Stimulated activated naive CD8-positive, alpha-beta T cell treated with anti-CD3 and anti-CD28 coated beads, Interleukin-15, Interleukin-2, amounts not matched to agents 100 ng/mL and 50 ng/mL, for 24 hours (primary cell): Measurements from ENCODE around the gene TLCD3B.

Source experiments
- H3K27ac Mint-ChIP-seq: one replicate; pipeline ENCODE4 v1.8.0; 2021; ENCODE audit warnings: mild to moderate bottlenecking, mixed read lengths
- H3K27me3 Mint-ChIP-seq: one replicate; pipeline ENCODE4 v1.8.0; 2021; ENCODE audit warnings: mixed read lengths
- H3K36me3 Mint-ChIP-seq: one replicate; pipeline ENCODE4 v1.8.0; 2021; ENCODE audit warnings: low read depth, mixed read lengths
- H3K4me1 Mint-ChIP-seq: one replicate; pipeline ENCODE4 v1.8.0; 2021; ENCODE audit warnings: low read depth, mixed read lengths
- H3K4me3 Mint-ChIP-seq: one replicate; pipeline ENCODE4 v1.8.0; 2021; ENCODE audit warnings: mild to moderate bottlenecking, mixed read lengths
- H3K9me3 Mint-ChIP-seq: one replicate; pipeline ENCODE4 v1.8.0; 2021; ENCODE audit warnings: mixed read lengths

TLCD3B gene

DNA sequence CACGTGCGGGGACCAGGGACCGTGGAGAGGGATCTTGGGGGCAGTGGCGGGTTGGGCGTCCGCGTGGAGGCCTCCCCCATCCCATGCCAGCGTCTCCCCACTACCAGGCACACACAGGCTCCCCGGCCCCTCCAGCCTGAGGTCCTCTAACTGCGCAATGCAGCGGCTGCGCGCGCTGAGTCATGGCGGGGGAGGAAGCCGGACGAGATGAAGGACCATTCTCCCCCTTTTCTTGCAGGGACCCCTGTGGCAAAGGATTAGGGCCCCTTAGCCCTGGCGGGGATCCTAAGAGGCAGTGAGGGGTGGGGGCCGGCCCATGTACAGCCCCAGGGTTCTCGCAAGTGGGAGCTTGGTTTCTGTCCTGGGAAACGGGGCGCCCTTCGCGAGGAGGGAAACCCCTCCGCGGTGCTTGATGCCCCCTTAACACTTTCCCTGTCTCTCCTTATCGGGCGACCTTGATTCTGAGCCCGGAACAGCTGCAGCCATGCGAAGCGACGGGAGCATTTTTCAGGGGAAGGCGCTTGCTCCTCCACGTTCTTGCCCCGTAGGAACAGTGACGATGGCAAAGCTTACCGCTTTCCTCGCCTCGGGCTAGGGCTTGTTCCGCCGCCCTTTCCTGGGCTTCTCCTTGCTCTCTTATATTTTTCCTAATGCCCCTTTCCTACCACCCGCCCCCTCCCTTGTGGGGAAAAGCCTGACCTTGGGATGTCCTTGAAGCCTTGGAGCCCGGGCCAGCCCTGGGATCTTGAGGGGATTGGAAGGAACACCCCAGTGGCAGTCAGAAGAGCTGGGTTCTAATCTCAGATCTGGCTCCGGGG lies 35.1 kb upstream of the TLCD3B start:
- peak overlapping the region; percentile 97 for H3K27ac Mint-ChIP-seq
- H3K36me3 Mint-ChIP-seq: peaks cover 62% of the 10 kb centered on the region
- peaks cover 47% of the 10 kb centered on the region for H3K4me1 Mint-ChIP-seq
- H3K27me3 Mint-ChIP-seq: no peaks in the 10 kb centered on the region
- H3K4me3 Mint-ChIP-seq: peak overlapping the region; percentile 99
- no peaks in the 10 kb centered on the region for H3K9me3 Mint-ChIP-seq

DNA sequence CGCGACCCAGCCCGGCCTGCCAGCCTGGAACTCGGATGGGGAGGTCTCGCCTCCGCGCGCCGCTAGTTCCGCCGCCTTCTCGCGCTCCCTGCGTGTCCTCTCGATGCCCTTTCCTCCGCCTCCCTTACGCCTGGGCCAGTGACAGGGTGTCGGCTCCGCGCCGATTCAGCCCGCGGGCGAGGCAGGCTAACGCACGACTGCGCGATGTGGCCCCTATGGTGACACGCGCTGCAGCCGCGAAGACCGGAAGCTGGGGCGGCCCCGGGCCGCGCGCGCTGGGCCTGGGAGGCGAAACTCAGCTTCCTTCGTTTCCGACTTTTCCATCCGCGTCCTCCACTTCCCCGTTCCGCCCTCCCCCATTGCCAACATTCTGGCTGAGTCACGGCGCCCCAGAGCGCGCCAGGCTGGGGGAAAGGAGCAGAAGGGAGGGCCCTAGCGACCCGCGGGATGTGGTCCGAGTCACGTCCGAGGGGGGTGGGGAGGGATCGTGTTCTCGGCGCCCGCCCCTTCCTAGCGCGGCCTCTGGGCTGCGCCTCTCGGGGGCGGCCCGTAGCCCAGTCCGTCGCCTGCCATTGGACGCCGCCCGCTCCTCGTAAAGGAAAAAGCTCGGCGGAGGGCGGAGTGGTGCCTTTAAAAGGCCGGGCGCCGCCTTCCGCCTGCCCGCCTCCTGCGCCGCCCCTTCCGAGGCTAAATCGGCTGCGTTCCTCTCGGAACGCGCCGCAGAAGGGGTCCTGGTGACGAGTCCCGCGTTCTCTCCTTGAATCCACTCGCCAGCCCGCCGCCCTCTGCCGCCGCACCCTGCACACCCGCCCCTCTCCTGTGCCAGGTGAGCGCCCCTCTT lies 34.3 kb upstream of the TLCD3B start, which contains the start of gene ALDOA:
ALDOA (plus strand) TSS at position 659 of the 841 bp plus-strand sequence. CDS start 1,138 bp downstream, outside the sequence.
- Mint-ChIP-seq H3K4me1 (peaks cover 45% of the 10 kb centered on the region), H3K36me3 (peaks cover 54% of the 10 kb centered on the region), H3K9me3 (no peaks in the 10 kb centered on the region), H3K4me3 (peak within 1 kb of the TSS; percentile 99), H3K27ac (peak within 1 kb of the TSS; percentile 100), H3K27me3 (no peaks in the 10 kb centered on the region)

DNA sequence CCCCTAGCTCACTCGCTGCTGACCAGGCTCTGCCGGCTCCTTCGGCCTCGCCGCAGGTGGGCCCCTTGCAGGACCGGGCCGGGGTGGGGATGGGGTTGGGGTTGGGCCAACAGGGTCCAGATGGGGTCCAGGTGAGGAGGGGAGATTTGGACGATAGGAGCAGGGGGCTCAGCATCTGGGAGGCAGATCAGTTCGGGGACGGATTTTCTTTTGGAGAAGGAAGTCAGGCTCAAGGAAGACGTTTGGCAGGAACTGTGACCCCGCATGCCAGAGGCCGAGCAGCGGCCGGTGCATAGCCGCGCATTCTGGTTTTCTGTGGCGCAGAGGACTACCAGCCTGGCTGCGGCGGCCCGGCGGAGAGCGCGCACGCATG lies 33.6 kb upstream of the TLCD3B start:
- Mint-ChIP-seq H3K4me3 (peak overlapping the region; percentile 99), H3K27ac (peak overlapping the region; percentile 100), H3K4me1 (peaks cover 42% of the 10 kb centered on the region), H3K36me3 (peaks cover 48% of the 10 kb centered on the region), H3K9me3 (no peaks in the 10 kb centered on the region), H3K27me3 (no peaks in the 10 kb centered on the region)

DNA sequence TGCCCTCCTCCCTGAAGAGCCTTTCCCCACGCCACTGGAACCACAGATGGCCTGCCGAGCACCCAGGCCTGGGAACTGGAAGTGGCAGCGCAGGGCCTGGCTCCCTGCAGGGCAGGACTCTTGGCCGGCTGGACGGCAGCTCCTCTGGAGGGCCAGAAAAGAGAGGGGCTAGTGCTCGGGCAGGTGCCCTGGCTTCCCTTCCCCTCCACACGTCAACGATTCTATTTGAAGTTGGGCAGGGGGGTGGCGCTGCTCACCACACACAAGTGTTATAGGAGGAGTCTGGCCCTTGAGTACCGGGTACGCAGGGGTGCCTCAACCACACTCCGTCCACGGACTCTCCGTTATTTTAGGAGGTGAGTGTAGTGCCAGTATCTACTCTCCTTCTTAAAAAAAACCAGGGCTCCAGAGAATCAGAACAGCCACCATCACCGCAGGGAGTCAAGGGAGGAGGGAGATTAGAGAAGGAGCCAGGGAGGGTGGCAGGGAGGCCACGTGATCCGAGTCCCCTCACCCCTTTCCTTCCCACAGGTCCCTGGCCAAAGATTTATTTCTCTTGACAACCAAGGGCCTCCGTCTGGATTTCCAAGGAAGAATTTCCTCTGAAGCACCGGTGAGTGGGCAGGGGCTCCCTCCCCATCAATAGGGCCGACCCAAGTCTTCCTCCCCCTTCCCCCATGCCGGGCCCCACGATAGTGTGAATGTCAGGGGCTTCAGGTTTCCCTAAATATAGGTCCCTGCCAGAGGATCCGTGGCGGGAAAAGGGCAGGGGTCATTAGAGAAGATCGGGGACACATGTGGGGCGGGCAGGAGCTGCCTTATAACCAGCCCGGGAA lies 33.0 kb upstream of the TLCD3B start:
- Mint-ChIP-seq H3K9me3 (no peaks in the 10 kb centered on the region), H3K4me3 (peak overlapping the region; percentile 99), H3K36me3 (peaks cover 42% of the 10 kb centered on the region), H3K4me1 (peaks cover 36% of the 10 kb centered on the region), H3K27ac (peak overlapping the region; percentile 100), H3K27me3 (no peaks in the 10 kb centered on the region)

DNA sequence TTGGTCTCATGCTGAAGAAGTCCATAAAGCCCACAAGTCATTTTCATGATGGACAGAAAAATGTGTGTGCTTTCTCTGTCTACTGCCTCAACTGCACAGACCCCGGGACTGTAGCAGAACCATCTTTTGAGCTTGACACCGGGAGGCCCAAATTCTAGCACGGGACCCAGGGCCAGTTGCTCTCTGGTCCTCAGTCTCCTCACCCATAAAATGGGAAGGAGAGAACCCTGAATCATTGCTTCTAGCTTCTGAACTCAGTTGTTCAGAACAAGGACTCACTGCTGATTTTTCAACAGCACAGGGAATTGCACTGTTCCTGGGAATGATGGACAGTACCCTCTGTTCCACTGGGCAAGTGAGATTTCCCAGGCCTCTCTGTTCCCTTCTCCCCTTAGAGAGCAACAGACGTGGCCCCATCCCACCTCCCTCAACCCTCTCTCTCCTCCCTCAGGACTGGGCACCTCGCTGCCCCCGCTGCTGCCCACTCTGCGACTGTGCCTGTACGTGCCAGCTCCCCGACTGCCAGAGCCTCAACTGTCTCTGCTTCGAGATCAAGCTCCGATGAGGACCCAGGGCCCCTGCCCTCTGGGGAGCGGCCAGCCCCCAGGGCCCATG lies 32.3 kb upstream of the TLCD3B start:
- Mint-ChIP-seq H3K36me3 (peaks cover 35% of the 10 kb centered on the region), H3K27ac (peak overlapping the region; percentile 100), H3K4me1 (peaks cover 30% of the 10 kb centered on the region), H3K27me3 (no peaks in the 10 kb centered on the region), H3K9me3 (no peaks in the 10 kb centered on the region), H3K4me3 (peak overlapping the region; percentile 99)

DNA sequence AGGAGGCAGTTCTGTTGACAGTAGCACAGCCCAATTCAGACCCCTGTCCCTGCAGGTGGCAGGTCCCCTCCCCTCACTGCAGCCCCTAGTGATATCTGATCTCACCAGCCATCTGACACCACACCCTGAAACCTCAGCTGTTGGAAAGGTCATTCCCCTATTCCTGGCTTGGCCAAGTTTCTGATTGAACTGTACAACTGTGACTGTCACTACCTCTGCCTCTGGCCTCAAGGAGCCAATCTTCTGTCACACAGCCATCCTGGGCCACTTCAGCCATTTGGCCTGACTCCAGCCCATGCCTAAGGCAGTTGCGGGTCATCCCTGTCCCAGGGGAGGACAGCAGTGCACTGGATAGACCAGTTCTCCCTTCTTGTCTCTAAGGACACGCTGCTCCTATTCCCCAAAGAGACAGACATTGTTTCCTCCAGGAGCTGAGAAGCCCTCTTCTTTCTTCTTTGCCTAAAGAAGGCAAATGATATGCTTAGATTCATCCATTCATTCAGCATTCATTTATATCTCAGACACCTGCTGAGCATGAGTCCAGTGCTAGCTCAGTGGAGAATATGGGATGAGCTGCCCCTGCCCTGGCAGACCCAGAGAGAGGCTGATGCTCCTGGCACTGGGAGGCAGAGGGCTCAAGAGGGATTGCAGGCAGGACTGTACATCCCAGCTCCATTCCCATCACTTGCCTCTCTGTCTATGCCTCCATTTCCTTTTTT lies 29.9 kb upstream of the TLCD3B start:
- Mint-ChIP-seq H3K9me3 (no peaks in the 10 kb centered on the region), H3K27ac (no peak overlapping the region), H3K36me3 (peaks cover 14% of the 10 kb centered on the region), H3K4me3 (no peak overlapping the region), H3K27me3 (no peaks in the 10 kb centered on the region), H3K4me1 (peaks cover 12% of the 10 kb centered on the region)

DNA sequence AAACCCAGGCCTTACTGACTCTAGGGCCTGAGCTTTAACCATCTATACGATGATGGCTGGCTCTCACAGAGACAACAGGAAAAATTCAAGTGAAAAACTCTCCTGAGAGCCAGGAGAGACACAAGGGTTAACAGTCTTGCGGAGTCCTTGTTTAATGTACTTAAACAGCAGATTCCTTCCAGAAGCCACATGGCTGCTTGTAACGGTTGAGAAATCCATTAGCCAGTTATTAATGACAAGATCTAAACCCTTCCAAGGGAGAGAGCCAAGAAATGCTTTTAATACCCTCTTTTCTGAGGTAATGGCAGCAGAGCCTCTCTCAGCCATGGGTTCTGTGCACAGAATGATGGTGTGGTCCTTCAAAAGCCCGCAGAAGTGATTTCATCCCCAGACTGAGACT lies 29.3 kb upstream of the TLCD3B start:
- no peak overlapping the region for H3K4me3 Mint-ChIP-seq
- no peaks in the 10 kb centered on the region for H3K9me3 Mint-ChIP-seq
- H3K4me1 Mint-ChIP-seq: peaks cover 12% of the 10 kb centered on the region
- H3K27me3 Mint-ChIP-seq: no peaks in the 10 kb centered on the region
- peaks cover 10% of the 10 kb centered on the region for H3K36me3 Mint-ChIP-seq
- H3K27ac Mint-ChIP-seq: no peak overlapping the region

DNA sequence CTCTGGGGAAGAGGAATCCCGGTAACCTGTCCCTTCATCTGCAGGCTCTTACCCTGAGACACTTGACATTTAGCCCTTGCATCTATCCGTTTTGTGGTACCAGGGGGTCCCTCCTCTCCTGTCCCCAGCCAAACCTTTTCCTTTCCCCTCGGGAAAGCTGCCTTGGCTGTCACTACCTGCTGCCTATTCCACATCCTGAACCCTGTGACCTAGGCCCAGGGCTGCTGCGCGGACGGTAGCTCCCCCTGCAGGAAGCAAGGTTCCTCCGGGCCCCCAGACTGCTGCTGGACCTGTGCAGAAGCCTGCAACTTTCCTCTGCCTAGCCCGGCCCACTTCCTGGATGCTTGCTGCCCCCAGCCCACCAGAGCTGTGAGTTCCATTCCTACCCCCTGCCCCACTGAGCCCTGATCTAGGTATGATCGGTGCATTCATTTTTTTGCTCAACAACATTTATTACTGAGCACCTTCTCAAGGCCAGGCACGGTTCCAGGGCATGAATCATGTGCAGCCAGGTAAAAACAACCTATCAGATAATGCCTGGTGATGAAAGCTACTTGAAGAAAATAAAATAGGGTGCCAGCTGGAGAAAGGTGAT lies 24.0 kb upstream of the TLCD3B start:
- no peaks in the 10 kb centered on the region for H3K36me3 Mint-ChIP-seq
- no peak overlapping the region for H3K4me3 Mint-ChIP-seq
- H3K27me3 Mint-ChIP-seq: no peaks in the 10 kb centered on the region
- peaks cover 13% of the 10 kb centered on the region for H3K4me1 Mint-ChIP-seq
- no peaks in the 10 kb centered on the region for H3K9me3 Mint-ChIP-seq
- no peak overlapping the region for H3K27ac Mint-ChIP-seq

DNA sequence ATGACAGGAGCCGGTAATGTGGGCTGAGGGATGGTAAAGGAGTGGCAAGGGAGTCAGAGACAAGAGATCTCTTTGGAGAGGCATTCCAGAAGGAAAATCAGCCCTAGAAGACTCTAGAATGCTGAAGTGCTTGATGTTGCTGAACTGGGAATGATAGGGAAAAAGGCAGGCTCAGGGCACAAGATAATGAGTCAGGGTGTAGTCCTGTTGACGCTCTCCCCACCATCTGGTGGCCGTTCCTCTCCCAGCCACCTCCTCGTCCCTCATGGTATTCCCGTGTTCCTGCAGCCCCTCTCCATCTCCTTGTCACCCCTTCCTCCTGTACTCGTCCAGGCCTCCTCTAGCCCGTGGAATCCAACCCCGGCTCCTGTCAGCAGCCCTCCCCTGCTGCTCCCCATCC lies 23.4 kb upstream of the TLCD3B start:
- Mint-ChIP-seq H3K27me3 (no peaks in the 10 kb centered on the region), H3K4me1 (peaks cover 13% of the 10 kb centered on the region), H3K4me3 (peak overlapping the region; percentile 42), H3K9me3 (no peaks in the 10 kb centered on the region), H3K36me3 (no peaks in the 10 kb centered on the region), H3K27ac (no peak overlapping the region)

DNA sequence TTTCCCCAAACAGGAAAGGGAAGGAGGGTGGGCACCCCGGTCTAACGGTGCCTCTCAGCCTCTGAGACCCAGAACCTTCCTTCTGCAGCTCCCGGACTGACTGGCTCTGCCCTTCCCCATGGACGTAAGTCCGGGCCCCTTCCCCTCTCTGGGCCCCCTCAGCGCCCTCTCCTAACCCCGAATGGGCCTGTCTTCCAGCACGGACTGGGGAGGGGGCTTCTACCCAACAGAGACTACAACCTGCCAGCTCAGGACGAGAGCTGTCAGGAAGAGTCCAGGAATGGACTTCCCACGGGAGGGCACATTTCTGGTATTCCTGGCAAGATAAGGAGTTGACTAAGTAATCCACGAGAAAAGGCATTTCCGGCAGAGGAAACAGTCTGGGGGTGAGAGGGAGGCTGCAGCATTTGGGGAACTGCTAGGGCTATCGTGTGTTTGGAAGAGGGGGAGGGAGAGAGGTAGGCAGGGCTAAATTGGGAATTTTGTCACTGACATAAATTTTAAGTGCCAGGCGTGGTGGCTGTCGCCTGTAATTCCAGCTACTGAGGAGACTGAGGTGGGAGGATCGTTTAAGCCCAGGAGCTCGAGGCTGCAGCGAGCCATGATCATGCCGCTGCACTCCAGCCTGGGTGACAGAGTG lies 22.4 kb upstream of the TLCD3B start:
- peaks cover 13% of the 10 kb centered on the region for H3K4me1 Mint-ChIP-seq
- H3K27ac Mint-ChIP-seq: peak overlapping the region; percentile 26
- no peaks in the 10 kb centered on the region for H3K9me3 Mint-ChIP-seq
- no peaks in the 10 kb centered on the region for H3K27me3 Mint-ChIP-seq
- H3K36me3 Mint-ChIP-seq: no peaks in the 10 kb centered on the region
- peak overlapping the region; percentile 83 for H3K4me3 Mint-ChIP-seq

DNA sequence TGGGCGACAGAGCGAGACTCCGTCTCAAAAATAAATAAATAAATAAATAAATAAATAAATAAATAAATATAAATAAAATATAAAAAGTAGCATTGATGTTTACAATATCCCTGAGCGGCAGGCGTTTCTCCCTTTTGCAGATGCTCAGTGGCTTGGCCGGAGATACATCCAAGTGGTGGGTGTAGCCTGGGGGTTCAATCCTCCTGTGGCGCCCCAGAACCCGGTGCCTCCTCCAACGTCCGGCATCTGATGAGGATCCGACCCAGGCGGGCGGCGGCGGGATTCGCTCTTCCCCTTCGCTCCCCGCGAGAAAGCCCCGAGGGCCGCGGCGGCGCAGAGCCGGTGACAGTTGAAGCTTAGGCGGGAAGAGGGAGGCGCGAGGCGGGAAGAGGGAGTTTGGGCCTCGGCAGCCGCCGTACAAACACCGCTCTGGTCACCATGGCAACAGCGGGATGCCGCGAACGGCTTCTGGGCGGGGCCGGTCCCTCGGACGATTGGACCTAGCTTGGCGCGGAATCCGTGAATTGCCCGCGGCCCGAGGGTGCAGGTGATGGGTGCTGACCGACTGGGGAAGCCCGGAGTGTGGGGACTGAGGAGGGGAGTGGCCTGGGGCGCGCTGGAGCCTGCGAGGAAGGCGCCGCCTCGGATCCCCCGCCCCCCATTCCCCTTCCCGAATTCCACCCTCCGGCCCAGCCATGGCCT lies 21.8 kb upstream of the TLCD3B start:
- no peaks in the 10 kb centered on the region for H3K27me3 Mint-ChIP-seq
- H3K27ac Mint-ChIP-seq: peak overlapping the region; percentile 77
- H3K4me3 Mint-ChIP-seq: peak overlapping the region; percentile 83

DNA sequence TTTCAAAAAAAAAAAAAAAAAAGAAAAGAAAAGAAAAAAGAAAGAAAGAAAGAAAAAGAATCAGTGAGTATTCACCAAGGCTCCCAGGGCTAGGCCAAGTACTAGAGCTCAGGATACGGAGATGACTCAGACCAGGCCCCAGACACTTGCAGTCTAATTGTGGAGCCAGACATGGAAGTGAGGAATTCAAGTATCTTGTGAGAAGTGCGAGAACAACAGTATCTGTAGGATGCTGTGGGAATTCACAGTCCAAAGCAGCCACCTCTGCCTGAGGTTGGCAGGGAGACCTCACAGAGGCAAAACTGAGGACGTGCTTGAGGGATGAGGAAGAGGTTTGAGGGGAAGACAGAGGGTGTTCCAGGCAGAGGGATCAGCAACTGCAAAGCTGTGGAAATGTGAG lies 20.4 kb upstream of the TLCD3B start:
- Mint-ChIP-seq H3K9me3 (no peaks in the 10 kb centered on the region), H3K4me3 (peak overlapping the region; percentile 67), H3K27me3 (no peaks in the 10 kb centered on the region), H3K27ac (no peak overlapping the region), H3K36me3 (no peaks in the 10 kb centered on the region), H3K4me1 (peaks cover 13% of the 10 kb centered on the region)

More for the DNA sequence above, 21.8 kb upstream of the TLCD3B start:
- H3K4me1 Mint-ChIP-seq: peaks cover 13% of the 10 kb centered on the region
- H3K9me3 Mint-ChIP-seq: no peaks in the 10 kb centered on the region
- H3K36me3 Mint-ChIP-seq: no peaks in the 10 kb centered on the region

DNA sequence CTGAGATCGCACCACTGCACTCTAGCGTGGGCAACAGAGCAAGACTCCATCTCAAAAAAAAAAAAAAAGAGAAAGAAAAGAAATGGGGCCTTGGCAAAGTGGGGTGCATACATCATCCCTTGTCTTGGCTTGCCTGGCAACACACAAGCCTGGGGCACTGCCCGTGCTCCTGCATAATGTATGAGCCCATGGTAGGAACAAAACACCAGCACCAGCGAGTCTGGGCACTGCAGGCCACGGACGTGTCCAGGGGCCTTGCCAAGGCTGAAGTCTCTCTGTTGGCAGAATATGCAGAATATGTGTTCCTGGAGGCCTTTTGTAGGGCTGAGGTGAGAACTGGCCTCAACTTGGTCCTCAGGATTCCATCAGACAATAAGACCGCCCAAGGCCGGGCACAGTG lies 18.8 kb upstream of the TLCD3B start:
- H3K4me1 Mint-ChIP-seq: peaks cover 13% of the 10 kb centered on the region
- H3K36me3 Mint-ChIP-seq: no peaks in the 10 kb centered on the region
- no peak overlapping the region for H3K4me3 Mint-ChIP-seq
- no peak overlapping the region for H3K27ac Mint-ChIP-seq
- no peaks in the 10 kb centered on the region for H3K9me3 Mint-ChIP-seq
- H3K27me3 Mint-ChIP-seq: no peaks in the 10 kb centered on the region
